ENCODE measurements around the gene KCNG4.

The KCNG4 gene

DNA sequence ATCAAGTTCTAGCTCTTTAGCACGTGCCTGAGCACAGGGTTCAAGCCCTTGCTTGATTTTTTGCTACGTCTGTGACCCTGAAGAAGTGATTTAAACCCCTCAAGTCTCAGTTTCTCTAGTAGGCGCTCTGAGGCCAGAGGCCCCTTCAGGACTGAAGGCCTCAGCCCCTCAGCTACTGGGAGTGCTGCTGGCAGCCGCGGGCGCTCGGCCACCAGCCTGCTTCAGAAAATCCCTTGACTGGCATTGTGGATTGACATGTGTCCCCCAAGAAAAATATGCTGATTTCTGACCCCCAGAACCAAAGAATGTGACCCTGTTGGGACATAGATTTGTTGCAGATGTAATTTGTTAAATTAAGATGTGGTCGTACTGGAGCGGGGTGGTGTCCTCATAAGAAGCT, 34.7 kb upstream of the KCNG4 start:
- TF ChIP-seq CTCF (IDR thresholded peaks at IDR 0.05; ENCODE audit: insufficient read depth, low read length, missing control alignments) = no peak
- no peak overlapping the region for H3K4me3 ChIP-seq (ENCODE audit: low read depth, low read length)
- ChIA-PET CTCF (interaction anchor here (5.3 to 6.4 kb wide), 3 partner anchors 8 to 230 kb away, joined by 45 to 66 read pairs (median 52); partner anchors contain the start of gene MEAK7), POLR2A (no interaction called here)
- no peak for DNase-seq (ENCODE audit: low read depth, low spot score)

- POLR2A ChIA-PET = no interaction called here
- TF ChIP-seq CTCF (IDR thresholded peaks at IDR 0.05; ENCODE audit: insufficient read depth, low read length, missing control alignments) = no peak
- DNase-seq (ENCODE audit: low read depth, low spot score) = no peak
- H3K4me3 ChIP-seq (ENCODE audit: low read depth, low read length) = no peak overlapping the region
- CTCF ChIA-PET = interaction anchor here (0.7 to 1.1 kb wide), 2 partner anchors 9 to 27 kb away, joined by 3 read pairs; no protein-coding TSS in a partner anchor
Observed at GRCh38 chr16:84272740-84273320, 33.0 kb upstream of the KCNG4 start.

- no peak for TF ChIP-seq CTCF (IDR thresholded peaks at IDR 0.05; ENCODE audit: insufficient read depth, low read length, missing control alignments)
- H3K4me3 ChIP-seq (ENCODE audit: low read depth, low read length) = no peak overlapping the region
- no peak for DNase-seq (ENCODE audit: low read depth, low spot score)
- ChIA-PET POLR2A (no interaction called here), CTCF (interaction anchor here (1.1 kb wide), 1 partner anchor 212 kb away, joined by 3 read pairs; no protein-coding TSS in a partner anchor)
Observed at GRCh38 chr16:84271866-84272265, 32.1 kb upstream of the KCNG4 start.

- no peak overlapping the region for H3K4me3 ChIP-seq (ENCODE audit: low read depth, low read length)
- POLR2A ChIA-PET = no interaction called here
- no peak for TF ChIP-seq CTCF (IDR thresholded peaks at IDR 0.05; ENCODE audit: insufficient read depth, low read length, missing control alignments)
- CTCF ChIA-PET = interaction anchor here (1.0 to 1.1 kb wide), 2 partner anchors 9 to 213 kb away, joined by 3 read pairs; no protein-coding TSS in a partner anchor
- no peak for DNase-seq (ENCODE audit: low read depth, low spot score)
Observed at GRCh38 chr16:84271037-84271436, 31.2 kb upstream of the KCNG4 start.

DNA sequence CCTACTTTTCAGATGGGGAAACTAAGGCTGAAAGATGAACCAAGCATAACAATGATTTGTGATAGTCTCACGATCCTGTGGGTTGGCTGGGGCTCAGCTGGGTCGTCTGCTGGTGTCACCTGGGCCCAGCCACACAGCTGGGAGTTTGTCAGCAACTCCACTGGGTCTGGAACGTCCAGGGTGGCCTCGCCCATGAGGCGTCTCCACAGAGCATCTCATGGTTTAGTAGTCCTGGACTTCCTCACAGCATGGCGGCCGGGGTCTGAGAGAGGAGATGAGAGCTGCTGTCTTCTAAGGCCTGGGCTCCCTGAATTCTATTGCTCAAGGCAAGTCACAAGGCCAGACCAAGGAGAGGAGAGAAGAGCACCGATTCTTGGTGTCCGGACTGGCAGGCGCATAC, 30.7 kb upstream of the KCNG4 start:
- DNase-seq (ENCODE audit: low read depth, low spot score) = no peak
- no peak for TF ChIP-seq CTCF (IDR thresholded peaks at IDR 0.05; ENCODE audit: insufficient read depth, low read length, missing control alignments)
- POLR2A ChIA-PET = no interaction called here
- CTCF ChIA-PET = interaction anchor here (1.0 kb wide), 1 partner anchor 9 kb away, joined by 3 read pairs; no protein-coding TSS in a partner anchor
- H3K4me3 ChIP-seq (ENCODE audit: low read depth, low read length) = no peak overlapping the region

DNA sequence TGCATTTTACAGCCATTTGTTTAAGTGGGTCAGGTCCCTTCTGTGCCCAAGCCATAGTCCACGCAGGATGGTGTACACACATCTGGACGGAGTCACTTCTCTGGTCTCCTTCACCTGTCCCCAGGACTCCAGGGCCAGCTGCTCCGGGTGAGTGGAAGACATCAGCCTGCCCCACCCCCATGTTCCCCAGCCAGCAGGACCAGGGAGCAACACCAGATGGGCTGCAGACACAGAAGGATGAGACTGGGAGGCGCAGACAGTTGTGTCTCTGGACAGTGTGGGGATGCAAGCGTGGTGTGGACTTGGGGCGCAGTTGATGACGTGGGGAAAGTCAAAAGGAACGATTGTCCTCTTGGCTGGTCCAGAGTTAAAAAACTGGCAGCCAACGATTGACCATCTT, 30.3 kb upstream of the KCNG4 start:
- ChIA-PET POLR2A (no interaction called here), CTCF (interaction anchor here (1.0 kb wide), 1 partner anchor 10 kb away, joined by 3 read pairs; no protein-coding TSS in a partner anchor)
- no peak for TF ChIP-seq CTCF (IDR thresholded peaks at IDR 0.05; ENCODE audit: insufficient read depth, low read length, missing control alignments)
- no peak for DNase-seq (ENCODE audit: low read depth, low spot score)
- no peak overlapping the region for H3K4me3 ChIP-seq (ENCODE audit: low read depth, low read length)

All from AG04449 (cell line).